ENCODE data around the gene SLC18B1. TPM values are rescaled to one million over a fixed set of nuclear protein-coding genes. Genes with fewer than 3 reads are reported as not detected.

The SLC18B1 gene
- total and polyA plus RNA-seq, 2 of the 8 experiments (the other 6 are each of a cell fraction or from before 2014, with no cell fraction given) = 17.2 to 23.4 TPM

DNA sequence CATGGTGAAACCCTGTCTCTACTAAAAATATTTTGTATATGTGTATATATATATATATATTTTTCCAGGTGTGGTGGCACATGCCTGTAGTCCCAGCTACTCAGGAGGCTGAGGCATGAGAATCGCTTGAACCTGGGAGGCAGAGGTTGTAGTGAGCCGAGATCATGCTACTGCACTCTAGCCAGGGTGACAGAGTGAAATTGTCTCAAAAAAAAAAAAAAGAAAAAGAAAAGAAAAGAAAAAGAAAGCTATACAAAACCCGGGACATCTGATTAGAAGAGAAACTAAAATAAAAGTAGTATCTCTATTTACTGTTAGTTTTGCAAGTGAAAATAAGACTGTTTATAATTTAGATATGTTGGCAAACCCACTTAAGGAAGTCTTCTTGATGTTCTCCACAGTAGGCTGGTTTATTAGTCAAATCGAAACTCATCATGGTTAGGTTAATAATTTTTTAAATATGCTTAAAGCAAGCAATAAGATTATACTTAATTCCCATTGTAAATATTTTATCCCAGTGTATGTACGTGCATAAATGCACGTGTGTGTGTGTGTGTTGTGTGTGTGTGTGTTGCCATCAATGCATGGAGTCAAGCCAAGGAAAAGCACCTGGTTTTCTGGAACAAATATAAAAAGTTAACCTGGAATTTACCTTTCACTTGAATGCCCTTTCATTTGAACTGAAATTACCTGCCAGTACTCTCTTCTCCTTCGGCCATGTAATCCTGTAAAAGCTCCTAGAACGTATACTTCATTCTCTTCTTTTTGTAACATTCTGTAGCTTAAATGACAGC is 47.8 kb downstream of the SLC18B1 start:
- POLR2A ChIA-PET (ENCODE audit: partially characterized antibody) = no interaction called here
- Histone ChIP-seq H2BK120ac (replicated peaks; ENCODE audit: low read depth, low read length) (no peak overlapping the region), H3K9me3 (ENCODE audit: insufficient read depth in 2 of 2, low read depth in 1 of 2, low read length in 1 of 2) (no peaks in the 10 kb centered on the region; a peak in 1 of 4 replicates)
- no peak for TF ChIP-seq ZNF274 (IDR thresholded peaks at IDR 0.05; ENCODE audit: borderline replicate concordance, extremely low read depth, low read length)
- no peak for TF ChIP-seq KDM4A (IDR thresholded peaks at IDR 0.05; ENCODE audit: low read depth, low read length, severe bottlenecking)
- TF ChIP-seq SRF (IDR thresholded peaks at IDR 0.05; ENCODE audit: low read depth, low read length) = no peak
- TF ChIP-seq, protein P1, sequence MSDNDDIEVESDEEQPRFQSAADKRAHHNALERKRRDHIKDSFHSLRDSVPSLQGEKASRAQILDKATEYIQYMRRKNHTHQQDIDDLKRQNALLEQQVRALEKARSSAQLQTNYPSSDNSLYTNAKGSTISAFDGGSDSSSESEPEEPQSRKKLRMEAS (IDR thresholded peaks at IDR 0.05) = no peak
- no peak for TF ChIP-seq RNF2 (IDR thresholded peaks at IDR 0.05; ENCODE audit: borderline replicate concordance, low read depth, low read length, missing control alignments, poor library complexity, severe bottlenecking)
- TF ChIP-seq HDAC2 (IDR thresholded peaks at IDR 0.05; ENCODE audit: borderline replicate concordance in 1 of 2, low read depth in 2 of 2, low read length in 2 of 2) = no peak
- no peak for TF ChIP-seq TBP (IDR thresholded peaks at IDR 0.05; ENCODE audit: low read depth, low read length)
- TF ChIP-seq BRCA1 (IDR thresholded peaks at IDR 0.05; ENCODE audit: low read depth, low read length) = no peak
- TF ChIP-seq ASH2L (IDR thresholded peaks at IDR 0.05; ENCODE audit: low read length) = no peak
- no peak for TF ChIP-seq POLR2A (IDR thresholded peaks at IDR 0.05; ENCODE audit: control extremely low read depth in 1 of 2, low read depth in 2 of 2, low read length in 2 of 2)
- TF ChIP-seq TCF12 (IDR thresholded peaks at IDR 0.05; ENCODE audit: low read depth, low read length) = no peak
- TF ChIP-seq MAFK (IDR thresholded peaks at IDR 0.05; ENCODE audit: low read depth, low read length) = no peak

More for the DNA sequence above, 47.8 kb downstream of the SLC18B1 start:
- WGBS, 2 experiments (ENCODE audit: extremely low coverage in 1 of 2, insufficient coverage in 1 of 2, insufficient read length in 1 of 2, insufficient replicate concordance in 2 of 2, low coverage in 1 of 2, low lambda C conversion rate in 2 of 2, missing lambda C conversion rate in 1 of 2) = 80% methylated on average over 6 of the region's 8 CpGs; no CpG with 5 or more reads in 1 of the 2 experiments
- H3K36me3 ChIP-seq (ENCODE audit: control insufficient read depth in 2 of 4, insufficient read depth in 4 of 4, low read length in 3 of 4) = no peaks in the 10 kb centered on the region
- no peak overlapping the region for H3K9ac ChIP-seq (replicated peaks in 1 of 4; ENCODE audit: extremely low read depth in 1 of 4, low read depth in 3 of 4, low read length in 3 of 4)
- no peak for FAIRE-seq
- no peak overlapping the region for H4K91ac ChIP-seq (replicated peaks; ENCODE audit: insufficient read length, low read length)
- no peak overlapping the region for H3K4me3 ChIP-seq (ENCODE audit: extremely low read depth in 1 of 4, insufficient read depth in 2 of 4, low read depth in 3 of 4, low read length in 4 of 4)
- H3K18ac ChIP-seq (ENCODE audit: extremely low read depth, low read length) = no peak overlapping the region
- H3K56ac ChIP-seq (replicated peaks; ENCODE audit: insufficient read length, low read depth, low read length) = no peak overlapping the region
- H2AFZ ChIP-seq (ENCODE audit: low read length) = no peak overlapping the region
- H3K79me2 ChIP-seq (ENCODE audit: control insufficient read depth in 1 of 2, insufficient read depth in 2 of 2, low read length in 2 of 2) = no peaks in the 10 kb centered on the region
- H3K4me1 ChIP-seq (replicated peaks in 1 of 4; ENCODE audit: control insufficient read depth in 3 of 4, insufficient read depth in 4 of 4, low read length in 3 of 4) = no peaks in the 10 kb centered on the region
- no peak overlapping the region for H3K23ac ChIP-seq (ENCODE audit: insufficient read length)
- H3K14ac ChIP-seq (ENCODE audit: insufficient read length) = no peak overlapping the region
- no peak overlapping the region for H2BK20ac ChIP-seq (ENCODE audit: low read length)
- no peak overlapping the region for H2BK12ac ChIP-seq (ENCODE audit: low read depth, low read length)
- no peak overlapping the region for H2BK5ac ChIP-seq (ENCODE audit: low read depth, low read length)
- H3K79me1 ChIP-seq (ENCODE audit: low read depth, low read length) = no peaks in the 10 kb centered on the region
- no peak for DNase-seq (ENCODE audit: low read depth in 1 of 2, low spot score in 2 of 2)
- no peak overlapping the region for H4K8ac ChIP-seq (ENCODE audit: extremely low read depth, insufficient read depth, low read length)
- CTCF ChIA-PET (ENCODE audit: partially characterized antibody) = interaction anchor here (0.7 to 2.4 kb wide), 2 partner anchors 22 to 470 kb away, joined by 4 to 7 read pairs; no protein-coding TSS in a partner anchor
- no peak overlapping the region for H3K4ac ChIP-seq (replicated peaks; ENCODE audit: insufficient read length, low read depth, low read length)
- no peak overlapping the region for H3K27ac ChIP-seq (ENCODE audit: low read depth, low read length)
- H2AK5ac ChIP-seq (ENCODE audit: low read depth, low read length) = no peak overlapping the region
- H3K23me2 ChIP-seq (ENCODE audit: low read depth, low read length) = no peaks in the 10 kb centered on the region
- H3K4me2 ChIP-seq (ENCODE audit: insufficient read depth in 1 of 2, low read depth in 2 of 2, low read length in 2 of 2) = no peak overlapping the region
- no peak overlapping the region for H4K5ac ChIP-seq (ENCODE audit: insufficient read length, low read depth, low read length)
- H4K20me1 ChIP-seq (replicated peaks in 1 of 2; ENCODE audit: control insufficient read depth in 1 of 2, insufficient read depth in 2 of 2, low read length in 2 of 2) = no peaks in the 10 kb centered on the region
- no peak overlapping the region for H2BK15ac ChIP-seq (ENCODE audit: low read length)
- H3K27me3 ChIP-seq (replicated peaks in 1 of 4; ENCODE audit: control insufficient read depth in 3 of 4, extremely low read depth in 1 of 4, insufficient read depth in 3 of 4, low read length in 3 of 4) = no peaks in the 10 kb centered on the region

Measured in H1 (cell line).